GM21825 (cell line): ENCODE measurements around the gene HMCN2.
"Not testable (repeated sequence)": the region's sequence is repeated elsewhere in the genome, so short reads cannot be mapped to it uniquely, and the experiment has no call there.

Experiments
- ATAC-seq: cut with Tn5 transposase; IDR thresholded peaks from one replicate; pipeline ENCODE4 v1.9.1; 2021; ENCODE audit warnings: mild to moderate bottlenecking, moderate library complexity; ENCODE audit not compliant: unreplicated experiment

HMCN2 gene

GRCh38 chr9:130262771-130263170 lies 2.8 kb upstream of the HMCN2 start:
- ATAC-seq = no peak

GRCh38 chr9:130263601-130264413 lies 1.8 kb upstream of the HMCN2 start:
- ATAC-seq = no peak

DNA sequence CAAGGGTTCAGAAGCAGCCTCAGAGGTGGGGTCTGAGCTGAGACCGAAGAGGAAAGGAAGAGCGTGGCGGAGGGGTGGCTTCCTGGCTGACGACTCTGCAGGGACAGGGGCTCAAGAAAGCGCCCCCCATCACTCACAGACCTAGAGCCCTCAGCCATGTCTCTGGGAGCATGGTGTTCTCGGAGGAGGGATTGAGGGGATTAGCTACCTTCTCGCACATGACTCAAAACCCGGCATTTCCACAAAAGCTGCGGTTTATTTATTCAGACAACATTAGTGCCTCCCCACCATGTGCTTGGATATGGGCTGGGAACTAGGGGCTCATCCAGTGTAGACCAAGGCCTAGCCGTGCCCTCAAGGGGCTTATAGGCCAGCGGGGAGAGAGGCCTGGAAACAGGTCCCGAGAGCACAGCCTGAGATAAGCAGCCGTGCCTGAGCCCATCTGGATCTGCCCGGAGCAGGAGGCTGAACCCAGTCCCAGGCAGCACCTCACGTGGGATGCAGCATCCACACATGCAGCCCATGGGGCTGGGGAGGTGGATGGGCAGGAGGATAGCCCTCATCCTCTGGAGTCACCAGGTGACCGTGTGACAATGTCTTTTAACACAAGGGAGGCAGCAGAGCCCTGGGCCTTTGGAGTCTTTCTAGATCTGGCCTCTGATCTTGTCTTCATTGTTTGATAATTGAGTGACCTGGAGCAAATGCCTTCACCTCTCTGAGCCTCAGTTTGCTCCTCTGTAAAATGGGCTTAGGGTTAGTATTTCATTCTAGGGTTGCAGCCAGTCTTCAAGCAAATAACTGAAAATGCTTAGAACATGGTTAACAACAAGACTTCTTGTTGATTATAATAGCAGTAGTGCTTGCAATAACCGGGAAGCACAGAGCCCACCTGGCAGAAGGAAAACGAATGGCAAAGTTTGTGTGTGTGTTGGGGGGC lies 878 bp upstream of the HMCN2 start:
- no peak for ATAC-seq

DNA sequence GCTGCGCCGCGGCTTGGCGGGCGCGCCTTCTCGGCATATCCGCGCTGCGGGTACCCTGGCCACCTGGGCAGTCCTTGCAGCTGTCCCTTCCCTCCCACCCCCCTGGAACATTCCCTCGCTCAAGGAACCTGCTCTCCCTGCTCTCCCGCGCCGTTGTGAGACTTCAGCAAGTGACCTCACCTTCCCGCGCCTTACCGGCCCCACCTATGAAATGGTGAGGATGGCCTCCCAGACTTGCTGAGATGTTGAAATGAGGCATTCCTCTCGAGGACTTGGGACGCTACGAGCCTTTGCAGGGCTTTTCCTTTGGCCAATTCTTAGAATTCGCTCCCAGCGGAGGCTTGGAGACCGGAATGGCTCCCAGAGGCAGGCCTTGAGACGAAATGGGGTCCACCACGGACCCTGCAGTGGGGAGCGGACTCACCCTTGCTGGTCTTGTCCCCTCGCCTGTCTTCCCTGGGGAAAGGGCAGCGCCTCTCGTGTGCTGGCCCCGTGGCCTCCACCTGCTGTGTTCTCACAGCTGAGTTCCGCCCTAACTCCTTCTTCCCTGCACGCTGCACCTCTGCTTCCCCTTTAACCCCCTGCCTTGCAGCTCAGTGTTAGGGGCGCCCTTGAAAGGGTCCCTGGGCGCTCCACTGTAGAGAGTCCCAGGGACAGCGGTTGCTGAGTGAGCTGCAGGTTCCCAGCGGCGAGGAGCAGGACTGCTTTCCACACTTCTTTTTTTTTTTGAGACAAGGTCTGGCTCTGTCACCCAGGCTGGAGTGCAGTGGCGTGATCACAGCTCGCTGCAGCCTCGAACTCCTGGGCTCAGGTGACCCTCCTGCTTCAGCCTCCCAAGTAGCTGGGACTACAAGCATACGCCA lies 907 bp downstream of the HMCN2 start:
- ATAC-seq = no peak

DNA sequence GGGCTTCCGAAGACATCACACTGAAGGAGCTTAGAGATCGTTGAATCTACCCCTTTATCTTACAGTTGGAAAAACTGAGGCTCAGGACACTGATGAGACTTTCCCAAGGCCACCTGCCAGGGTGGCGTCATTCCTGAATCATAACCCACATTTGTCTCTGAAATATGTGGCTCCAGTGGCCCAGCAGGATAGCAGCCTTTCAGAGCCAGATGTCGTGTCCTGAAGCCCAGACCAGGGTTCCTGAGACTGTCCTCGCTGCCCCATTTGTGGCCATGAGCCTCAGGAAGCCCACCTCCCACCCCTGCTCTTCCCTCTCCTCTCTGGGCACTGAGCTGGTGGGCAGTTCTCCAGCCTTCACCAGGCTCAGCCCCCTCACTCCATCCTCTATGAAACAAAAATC lies 2.4 kb downstream of the HMCN2 start:
- no peak for ATAC-seq

- ATAC-seq = no peak
These were observed 3.1 kb downstream of the HMCN2 start for GRCh38 chr9:130268521-130269211.

GRCh38 chr9:130271473-130271872 lies 5.9 kb downstream of the HMCN2 start:
- ATAC-seq = no peak

- no peak for ATAC-seq
These were observed 9.6 kb downstream of the HMCN2 start for GRCh38 chr9:130275156-130275555.

GRCh38 chr9:130276121-130276520 lies 10.6 kb downstream of the HMCN2 start:
- ATAC-seq = no peak

- no peak for ATAC-seq
These were observed 11.4 kb downstream of the HMCN2 start for GRCh38 chr9:130276955-130277354.

DNA sequence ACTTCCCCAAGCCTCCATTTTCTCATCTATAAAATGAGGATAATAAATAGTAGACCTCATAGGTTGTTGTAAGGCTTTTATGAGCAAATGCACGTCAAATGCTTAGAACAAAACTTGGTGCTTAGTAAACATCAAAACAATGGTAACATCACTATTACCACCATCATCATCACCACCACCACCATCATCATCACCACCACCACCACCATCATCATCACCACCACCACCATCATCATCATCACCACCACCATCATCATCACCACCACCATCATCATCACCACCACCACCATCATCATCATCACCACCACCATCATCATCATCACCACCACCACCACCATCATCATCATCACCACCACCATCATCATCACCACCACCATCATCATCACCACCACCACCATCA lies 12.0 kb downstream of the HMCN2 start:
- not testable (repeated sequence) for ATAC-seq

DNA sequence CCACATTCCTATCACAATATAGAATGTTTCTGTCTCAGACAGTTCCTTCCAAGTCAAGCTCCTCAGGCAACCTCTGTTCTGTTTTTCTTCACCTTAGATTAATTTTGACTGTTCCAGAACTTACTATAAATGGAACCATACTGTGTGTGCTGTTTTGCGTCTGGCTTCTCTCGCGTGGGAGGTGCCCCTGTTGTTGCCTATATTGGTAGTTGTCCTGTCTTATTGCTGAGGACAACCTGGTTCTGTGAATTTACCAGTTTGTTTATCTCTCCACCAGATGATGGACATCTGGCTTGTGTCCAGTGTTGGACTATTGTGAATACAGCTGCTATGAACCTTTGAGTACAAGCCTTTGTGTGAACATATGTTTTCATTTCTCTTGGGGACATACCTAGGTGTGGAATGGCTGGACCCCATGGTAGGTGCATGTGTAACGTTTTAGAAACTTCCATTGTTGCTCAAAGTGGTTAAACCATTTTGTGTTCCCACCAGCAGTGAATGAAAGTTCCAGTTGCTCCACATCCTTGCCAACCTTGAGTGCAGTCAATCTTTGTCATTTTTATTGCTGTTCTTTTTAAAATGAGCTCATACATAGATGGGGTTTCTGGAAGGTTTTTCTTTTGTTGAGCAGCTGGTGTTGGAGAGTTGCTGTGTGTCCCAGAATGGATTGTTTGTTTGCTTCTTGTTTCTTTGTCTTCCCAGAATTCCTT lies 18.1 kb downstream of the HMCN2 start:
- ATAC-seq = no peak

- no peak for ATAC-seq
These were observed 18.7 kb downstream of the HMCN2 start for GRCh38 chr9:130284249-130284625.

- no peak for ATAC-seq
These were observed 19.1 kb downstream of the HMCN2 start for GRCh38 chr9:130284690-130285089.

GRCh38 chr9:130285271-130285670 lies 19.7 kb downstream of the HMCN2 start:
- no peak for ATAC-seq

DNA sequence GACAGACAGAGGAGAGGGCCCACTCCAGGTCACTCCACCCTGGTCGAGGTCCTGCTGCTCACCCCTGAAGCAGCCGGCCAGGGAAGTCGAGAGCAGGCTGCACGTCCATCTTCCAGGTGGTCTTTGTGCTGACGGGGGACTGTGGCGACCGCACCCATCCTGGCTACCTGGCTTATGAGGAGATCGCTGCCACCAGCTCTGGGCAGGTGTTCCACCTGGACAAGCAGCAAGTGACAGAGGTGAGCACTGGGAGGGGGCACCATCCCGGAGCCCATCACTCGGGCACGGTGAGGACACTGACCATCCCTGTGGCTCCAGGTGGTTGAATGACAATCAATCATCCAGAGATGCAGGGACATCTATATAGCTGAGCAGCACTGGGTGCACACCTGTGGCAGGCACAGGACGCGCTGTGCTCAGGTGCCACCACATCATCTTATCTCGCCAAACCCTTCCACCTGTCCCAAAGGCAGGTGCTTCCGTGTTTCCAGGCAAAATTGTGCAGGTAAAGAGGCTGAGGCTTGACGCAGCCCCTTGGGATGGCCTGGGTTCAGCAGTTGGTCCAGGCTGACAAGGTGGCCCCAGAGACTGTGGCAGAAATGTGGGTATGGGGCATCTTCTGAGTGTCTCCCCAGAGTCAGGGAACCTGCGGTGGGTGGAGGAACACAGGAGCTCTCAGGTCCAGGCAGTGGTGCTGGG lies 20.7 kb downstream of the HMCN2 start:
- ATAC-seq = no peak

GRCh38 chr9:130286781-130287428 lies 21.3 kb downstream of the HMCN2 start:
- no peak for ATAC-seq

- no peak for ATAC-seq
These were observed 22.2 kb downstream of the HMCN2 start for GRCh38 chr9:130287736-130288135.

- no peak for ATAC-seq
These were observed 22.8 kb downstream of the HMCN2 start for GRCh38 chr9:130288393-130288792.
